HG03060 (cell line): ENCODE results near the gene SORL1.
A peak's percentile ranks its signal among the peaks of the same experiment; 100 is the strongest.

Source experiments
- ATAC-seq: cut with Tn5 transposase; IDR thresholded peaks from one replicate; pipeline ENCODE4 v1.9.1; 2021; ENCODE audit warnings: low read depth, moderate number of reproducible peaks; ENCODE audit not compliant: unreplicated experiment

The SORL1 gene

DNA sequence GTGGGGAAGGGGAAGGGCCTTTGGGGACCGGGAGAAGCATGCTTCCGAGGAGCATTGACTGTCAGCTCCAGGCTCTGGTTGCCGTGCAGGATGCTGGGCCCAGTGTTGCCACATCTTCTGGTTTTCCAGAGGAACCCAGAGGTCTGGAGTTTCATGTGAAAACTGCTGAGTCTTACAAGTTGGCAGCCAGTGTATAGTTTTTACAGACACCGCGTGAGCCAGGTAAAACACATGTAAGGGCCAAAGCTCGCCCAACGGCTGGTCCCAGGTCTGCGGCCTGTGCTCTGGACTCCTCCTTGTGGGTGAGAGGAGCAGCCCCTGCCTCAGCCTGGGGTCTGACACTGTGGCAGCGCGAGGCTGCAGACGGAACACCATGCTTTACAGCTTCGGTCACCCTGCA, 19.1 kb downstream of the SORL1 start:
- ATAC-seq, result no peak

DNA sequence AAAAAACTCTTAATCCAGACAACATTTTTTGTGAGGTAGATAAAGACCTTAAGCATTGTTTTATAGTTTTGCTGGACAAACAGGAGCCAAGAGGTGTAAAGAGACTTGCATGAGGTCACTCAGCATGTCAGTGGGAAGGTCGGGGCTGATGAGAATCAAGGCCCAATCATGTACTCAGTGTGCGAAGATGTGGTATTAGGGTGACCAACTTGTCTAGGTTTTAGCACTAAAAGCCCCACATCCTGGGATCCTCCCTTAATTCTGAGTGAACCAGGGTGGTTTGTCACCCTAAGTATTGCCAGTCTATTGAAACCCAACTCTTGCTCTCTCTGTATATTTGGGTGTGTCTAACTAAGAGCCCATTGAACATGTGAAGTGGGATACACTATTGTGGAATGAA, 20.2 kb downstream of the SORL1 start:
- ATAC-seq, result no peak

DNA sequence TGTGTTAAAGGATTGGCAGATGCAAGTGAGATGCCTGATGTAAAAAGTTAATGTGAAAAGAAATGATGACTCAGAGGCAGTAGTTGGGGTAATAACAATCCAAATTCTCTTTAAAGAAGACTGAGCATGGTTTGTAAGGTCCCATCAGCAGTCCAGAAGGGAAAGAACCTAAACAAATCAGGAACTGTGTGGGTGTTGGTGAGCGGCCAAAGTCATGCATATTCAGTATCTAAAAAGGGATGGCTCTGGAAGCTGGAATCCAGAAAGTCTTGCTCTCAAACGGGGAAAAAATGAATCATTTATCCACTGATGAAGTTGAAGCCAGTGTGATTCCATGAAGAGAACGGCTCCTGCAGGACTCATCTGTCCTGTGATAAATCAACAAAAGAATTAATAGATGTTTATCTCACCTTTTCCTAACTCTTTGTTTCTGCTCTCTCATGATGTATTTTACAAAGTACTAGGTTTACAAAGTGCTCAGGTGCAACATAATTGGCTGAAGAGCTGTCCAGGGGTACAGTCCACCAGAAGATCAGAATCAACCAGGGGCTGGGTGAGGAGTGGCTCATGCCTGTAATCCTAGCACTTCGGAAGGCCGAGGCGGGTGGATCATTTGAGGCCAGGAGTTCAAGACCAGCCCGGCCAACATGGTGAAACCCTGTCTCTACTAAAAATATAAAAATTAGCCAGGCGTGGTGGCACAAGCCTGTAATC, 21.1 kb downstream of the SORL1 start:
- ATAC-seq, result no peak

DNA sequence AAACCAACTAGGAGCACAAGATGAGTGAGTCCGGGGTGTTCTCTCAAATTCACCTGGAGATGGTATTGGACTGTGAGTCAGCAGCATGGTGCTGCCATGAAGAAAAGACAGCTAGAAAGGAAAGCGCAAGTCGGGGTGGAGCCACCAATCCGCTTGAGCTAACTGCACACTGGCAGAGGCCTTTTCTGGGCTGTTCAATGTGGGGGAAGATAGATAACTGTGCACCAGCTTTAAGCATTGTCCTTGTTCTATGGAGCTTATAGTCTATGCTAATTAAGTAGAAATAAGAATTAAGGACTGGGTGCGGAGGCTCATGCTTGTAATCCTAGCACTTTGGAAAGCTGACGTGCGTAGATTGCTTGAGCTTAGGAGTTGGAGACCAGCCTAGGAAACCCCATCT, 22.6 kb downstream of the SORL1 start:
- no peak for ATAC-seq

DNA sequence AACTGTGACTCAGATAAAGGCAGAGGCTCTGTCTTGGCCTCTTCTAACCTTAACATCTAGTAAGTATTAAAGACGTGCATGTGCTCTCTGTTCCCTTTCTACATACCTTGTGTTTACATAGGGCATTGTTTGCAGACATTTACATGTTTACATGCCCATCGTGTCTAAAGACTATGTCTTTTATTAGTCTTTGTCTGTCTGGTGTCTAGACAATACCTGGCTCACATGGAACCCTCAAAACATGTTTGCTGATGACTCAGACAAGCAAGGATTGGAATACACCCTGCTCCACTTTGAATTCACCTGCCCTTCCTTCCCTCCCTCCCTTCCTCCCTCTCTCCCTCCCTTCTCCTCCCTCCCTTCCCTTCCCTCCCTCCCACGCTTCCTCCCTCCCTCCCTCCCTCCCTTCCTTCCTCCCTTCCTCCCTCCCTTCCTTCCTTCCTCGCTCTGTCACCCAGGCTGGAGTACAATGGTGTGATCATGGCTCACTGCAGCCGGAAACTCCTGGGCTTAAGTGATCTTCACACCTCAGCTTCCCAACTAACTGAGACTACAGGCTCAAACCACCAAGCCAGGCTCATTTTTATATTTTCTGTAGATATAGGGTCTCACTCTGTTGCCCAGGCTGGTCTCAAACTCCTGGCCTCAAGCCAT, 24.4 kb downstream of the SORL1 start:
- no peak for ATAC-seq

DNA sequence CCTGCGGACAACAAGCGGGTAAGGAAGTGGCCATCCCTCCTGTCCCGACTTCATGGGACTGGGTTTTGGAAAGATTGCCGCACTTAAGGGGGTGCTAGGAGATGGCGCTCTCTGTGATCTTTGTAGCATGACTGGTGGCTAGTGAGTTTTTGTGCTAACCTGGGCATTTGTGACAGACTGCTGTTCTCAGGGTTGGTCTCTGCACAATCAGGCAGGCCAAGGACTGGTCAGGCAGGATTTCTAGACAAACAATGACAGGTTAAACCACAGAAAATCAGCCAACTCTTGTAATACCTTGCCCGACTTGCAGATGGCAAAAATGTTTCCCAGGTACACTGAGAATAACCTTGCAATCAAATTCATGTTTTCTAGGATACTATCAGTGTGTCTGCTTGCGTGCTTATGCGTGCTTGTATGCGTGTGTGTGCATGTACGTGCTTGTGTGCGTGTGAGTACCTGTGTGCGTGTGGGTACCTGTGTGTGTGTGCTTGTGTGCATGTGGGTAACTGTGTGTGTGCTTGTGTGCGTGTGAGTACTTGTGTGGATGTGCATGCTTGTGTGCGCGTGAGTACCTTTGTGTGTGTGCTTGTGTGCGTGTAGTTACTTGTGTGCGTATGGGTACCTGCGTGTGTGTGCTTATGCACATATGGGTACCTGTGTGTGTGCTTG, 26.2 kb downstream of the SORL1 start:
- ATAC-seq, result no peak

DNA sequence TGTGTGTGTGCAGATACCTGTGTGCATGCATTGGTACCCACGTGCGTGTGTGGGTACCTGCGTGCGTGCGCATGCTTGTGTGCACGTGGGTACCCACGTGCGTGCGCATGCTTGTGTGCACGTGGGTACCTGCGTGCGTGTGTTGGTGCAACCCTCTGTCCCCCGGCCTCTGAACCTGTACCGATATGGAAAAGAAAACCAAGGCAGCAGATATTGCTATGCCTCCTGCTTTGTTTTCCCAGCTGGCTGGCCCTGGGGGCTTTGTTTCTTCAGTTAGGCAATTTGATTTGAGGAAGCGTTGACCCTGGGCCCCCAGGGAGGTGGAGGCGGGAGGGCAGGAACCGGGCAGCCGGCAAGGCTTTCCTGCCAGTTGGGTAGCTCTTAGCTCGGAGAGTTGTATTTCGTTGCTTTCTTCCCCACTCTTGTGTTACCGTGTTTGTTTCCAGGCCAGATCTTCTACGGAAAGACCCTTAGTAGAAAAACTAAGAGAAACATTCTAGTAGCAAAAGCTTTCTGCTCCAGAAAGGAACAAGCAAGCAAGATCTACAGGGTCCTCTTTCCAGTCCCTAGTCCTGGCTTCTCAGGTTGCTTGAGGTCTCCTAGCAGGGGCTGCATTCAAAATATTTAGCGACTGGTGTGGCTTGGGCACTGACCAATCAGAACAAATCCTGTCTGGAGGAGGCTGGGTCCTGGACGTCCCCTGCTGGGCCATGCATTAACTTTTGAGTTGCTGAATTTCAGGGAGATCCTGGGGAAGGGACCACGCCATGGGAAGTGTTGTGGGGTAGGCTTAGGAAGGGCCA, 27.0 kb downstream of the SORL1 start:
- ATAC-seq, result no peak

DNA sequence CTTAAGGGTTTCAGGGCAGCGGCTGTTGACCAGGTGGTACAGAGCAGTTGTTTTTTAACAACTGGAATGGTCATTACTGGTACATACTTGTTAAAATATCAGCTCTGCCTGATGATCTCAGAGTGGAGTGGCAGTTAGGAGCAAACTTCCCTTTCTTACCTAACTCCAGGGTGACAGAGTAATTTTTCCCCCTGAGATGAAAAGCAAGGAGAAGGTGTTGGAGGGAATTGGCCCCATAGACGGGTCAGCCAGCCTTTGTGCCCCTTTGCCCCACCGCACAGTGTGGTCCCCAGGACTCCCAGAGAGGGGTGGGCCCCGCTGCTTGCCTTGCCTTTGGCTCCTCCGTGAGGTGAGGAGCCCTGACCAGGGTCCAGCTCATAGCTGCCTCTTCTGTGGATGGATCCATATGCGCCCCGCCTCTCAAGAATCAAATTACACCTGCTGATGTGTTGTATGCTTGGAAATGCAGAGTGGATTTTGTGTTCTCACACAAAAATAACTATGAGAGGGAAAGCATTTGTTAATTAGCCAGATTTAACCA, 27.7 kb downstream of the SORL1 start:
- no peak for ATAC-seq

DNA sequence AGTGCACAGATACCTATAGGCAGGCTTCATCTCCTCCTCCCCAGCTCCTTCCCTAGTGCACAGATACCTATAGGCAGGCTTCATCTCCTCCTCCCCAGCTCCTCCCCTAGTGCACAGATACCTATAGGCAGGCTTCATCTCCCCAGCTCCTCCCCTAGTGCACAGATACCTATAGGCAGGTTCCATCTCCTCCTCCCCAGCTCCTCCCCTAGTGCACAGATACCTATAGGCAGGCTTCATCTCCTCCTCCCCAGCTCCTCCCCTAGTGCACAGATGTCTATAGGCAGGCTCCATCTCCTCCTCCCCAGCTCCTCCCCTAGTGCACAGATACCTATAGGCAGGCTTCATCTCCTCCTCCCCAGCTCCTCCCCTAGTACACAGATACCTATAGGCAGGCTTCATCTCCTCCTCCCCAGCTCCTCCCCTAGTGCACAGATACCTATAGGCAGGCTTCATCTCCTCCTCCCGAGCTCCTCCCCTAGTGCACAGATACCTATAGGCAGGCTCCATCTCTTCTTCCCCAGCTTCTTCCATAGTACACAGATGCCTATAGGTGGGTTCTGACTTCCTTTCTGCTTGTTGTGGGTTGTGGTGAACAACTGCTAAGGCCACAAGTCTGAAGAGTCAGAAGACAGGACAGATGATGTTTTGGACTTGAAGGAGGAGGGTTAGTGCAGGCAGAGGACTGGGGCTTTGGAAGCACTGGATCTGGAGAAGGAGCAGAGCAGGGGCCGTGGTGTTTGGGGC, 29.5 kb downstream of the SORL1 start:
- peak; percentile 26 for ATAC-seq

DNA sequence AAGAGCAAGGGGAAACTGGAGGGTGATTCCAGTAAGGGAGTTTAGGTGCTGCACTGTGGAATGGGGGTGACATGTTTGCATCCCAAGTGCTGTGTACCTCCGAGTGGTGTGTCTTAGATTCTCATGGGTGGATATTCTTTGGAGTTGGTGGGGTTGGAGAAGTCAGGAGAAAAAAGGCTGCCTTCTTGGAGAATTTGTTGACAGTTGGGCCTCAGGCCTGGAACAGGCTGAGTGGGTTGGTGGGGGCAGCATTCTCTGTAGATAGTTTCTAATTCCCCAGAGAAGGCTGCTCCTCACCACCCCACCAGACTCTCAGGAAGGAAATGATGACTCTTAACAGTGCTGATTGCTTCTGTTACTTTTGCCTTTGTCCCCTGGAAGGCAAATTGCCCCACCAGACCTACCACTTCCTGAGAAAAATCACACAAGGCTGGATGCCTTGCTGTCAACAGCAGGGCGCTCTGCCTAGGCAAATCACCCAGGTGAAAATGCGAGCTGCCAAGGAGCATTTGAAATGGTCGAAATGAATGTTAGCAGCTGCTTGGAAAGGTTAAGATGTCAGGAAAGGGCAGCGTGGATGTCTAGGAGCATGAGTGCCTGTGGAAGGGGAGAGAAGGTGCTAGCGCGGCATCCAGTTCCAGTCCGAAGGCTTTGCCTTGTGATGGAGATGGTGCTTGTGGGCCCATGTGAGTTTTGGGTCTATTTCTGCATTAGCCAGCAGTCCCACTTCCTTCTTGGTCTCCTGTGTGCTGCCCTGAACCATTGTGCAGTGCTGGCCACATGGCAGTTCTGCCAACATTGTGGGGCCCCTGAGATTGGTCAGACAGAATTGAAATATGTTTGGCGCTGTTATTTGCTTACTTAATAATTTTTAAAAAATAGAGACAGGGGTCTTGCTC, 30.4 kb downstream of the SORL1 start:
- ATAC-seq, result peak; percentile 81

DNA sequence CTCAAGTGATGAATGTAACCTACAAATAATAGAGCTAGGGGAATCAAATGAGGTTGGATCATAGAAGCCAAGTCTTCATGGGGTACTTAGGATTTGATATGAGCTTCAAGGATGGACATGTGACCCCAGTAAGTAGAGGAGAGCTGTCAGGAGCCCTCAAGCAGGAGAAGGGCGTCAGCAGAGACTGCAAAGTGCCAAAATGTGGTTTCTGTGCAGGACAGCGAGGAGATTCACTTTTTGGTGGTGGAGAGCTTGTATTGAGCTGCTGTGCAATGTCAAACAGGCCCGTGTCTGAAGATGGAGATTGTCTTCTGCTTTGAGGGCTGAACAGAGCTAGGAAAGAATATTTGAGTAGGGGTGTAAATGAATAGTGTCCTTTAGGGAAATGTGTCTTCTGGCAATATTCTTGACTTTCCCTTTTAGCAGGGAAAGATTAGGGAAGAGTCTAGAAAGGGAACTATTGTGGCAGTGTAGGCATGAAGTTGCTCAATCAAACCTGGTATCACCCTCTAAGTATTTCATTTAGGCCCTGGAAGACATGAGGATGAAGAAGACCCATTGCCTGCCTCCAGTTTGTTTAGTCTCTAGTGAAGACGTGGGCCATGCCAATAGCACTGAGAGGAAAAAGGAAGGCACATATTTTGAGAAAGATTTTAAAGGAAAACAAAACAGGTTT, 31.8 kb downstream of the SORL1 start:
- no peak for ATAC-seq

DNA sequence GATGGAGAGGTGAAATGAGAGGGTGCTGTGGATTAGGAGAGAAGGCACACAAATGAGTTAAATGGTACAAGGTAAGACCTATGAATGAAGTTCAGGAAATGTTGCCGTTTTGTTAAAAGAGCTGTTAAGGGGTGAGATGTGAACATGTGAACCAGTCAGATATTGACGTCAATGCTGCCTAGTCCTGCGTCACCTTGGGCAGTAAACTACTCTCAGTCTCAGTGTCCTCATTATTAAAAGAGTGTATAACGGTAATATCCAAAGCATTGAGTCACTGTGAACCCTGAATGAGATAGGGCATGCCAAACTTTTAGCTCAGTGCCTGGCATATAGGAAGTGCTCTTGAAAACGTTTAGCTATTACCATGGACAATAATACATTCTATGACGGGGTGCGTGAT, 33.1 kb downstream of the SORL1 start:
- ATAC-seq, result no peak

DNA sequence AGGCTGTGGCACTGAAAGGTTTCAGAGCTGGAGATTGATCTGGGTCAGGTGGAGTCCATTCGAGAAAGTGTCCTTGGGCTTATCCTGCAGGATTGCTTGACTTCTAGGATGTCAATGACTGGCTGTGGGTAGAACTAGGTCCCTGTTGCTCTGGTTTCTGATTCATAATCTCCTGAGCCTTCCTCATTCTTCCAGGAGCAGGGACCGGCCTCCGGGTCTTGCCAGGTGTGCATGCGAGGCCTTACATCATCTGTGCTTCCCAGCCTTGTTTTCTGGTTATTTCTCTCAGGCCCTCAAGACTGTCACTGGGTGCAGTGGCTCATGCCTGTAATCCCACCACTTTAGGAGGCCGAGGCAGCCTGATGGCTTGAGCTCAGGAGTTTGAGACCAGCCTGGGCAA, 33.9 kb downstream of the SORL1 start:
- ATAC-seq, result no peak

DNA sequence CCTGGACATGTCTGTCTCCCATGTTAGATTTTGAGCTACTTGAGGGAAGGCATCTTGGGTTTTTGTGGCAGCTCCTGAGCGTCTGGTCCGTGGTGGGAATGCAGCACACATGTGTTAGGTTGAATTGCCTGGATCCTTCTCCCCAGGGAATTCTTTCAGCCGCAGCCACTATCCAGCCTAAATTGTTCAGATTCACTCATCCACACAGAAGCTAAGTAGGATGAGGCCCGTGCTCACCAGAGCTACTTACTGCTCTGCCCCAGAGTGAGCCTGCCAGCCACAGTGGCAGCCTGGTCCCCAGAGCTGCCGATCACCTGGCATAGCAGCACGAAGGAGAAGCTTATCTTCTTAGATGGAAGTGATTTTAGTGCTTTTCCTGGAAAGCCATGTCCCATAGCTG, 35.1 kb downstream of the SORL1 start:
- ATAC-seq, result no peak

DNA sequence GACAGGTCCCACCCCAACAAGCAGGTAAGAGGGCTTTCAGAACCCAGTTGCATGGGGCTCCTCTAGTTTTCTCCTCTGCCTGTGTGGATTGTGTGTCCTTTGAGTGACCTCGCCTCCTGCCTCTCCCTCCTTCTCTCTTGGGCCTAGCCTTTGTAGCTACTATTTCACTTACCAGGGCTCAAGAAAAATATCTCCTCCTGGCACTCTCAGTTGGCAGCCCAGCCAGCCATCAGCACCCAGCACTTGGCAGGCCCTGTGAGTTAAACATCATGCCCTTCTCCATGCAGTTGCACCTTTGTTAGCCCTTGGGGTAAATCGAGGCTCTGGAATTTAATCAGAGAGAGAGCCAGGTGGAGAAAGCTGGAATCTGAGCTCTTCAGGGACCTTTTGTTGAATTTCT, 36.1 kb downstream of the SORL1 start:
- no peak for ATAC-seq

DNA sequence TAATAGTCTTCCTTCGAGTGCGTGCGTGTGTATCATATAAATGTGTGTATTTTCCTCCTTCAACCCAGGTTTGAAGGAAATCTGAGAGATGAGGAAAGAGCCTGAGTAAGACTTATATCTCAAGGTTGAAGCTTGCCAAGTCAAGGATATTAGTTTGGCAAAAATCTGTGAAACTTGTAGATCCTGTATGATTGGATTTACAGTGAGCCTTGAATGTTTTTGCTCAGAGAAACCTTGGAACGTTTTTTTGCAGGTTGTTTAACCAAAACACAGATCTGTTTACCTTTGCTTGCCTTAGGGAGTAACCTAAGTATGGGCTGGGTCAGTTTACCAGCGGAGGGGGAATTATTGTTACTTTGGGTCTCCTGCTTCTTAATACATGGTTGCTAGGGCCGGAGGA, 36.5 kb downstream of the SORL1 start:
- ATAC-seq, result no peak

DNA sequence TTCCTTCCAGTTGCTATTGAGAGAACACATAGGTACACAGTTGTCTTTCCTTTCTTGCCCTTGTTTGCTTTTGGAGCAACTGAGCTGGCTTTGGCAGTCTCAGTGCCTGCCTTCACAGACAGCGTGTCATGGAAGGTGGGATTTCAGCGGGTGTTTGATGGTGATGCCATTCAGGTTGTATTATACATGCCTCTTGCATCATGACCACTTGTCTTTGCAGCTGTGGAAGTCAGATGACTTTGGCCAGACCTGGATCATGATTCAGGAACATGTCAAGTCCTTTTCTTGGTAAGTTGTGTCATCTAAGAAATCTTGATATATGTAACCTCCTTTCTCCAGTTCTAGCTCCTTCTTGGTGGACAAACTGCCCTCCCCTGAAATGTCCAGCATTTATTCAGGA, 37.7 kb downstream of the SORL1 start:
- no peak for ATAC-seq

DNA sequence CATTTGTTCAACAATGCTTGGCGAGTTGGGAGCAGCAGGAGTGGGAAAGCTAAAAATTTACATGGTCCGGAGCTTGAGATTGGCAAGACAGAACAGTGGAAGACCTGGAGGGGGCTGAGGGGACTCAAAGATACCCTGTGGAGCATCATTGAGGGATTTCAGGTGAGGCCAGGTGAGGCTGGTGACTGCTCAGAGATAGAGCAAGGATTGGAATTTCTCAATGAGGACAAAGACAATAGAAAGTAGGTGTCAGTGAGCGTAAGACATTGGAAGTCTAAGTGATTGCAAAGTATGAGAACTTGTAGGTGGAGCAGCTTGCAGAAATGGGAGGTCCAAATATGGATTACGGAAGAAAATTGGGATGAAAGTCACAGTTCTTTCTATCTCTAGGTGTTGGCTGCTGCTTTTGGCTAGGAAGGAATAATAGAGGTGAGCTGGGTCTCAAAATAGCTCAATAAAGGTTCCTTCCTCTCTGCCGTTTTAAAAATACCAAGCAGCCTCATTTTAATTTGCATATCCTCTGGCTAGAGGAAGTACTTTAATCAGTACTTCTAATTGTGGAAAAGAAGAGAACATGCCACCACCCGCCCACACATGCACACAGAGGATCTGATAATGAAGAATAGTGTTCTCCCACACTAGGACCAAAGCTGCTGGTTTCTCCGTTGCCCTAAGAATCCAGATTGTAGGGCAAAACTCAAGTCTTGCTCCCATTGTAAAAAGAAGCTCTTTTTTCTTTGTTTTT, 42.4 kb downstream of the SORL1 start:
- peak; percentile 79 for ATAC-seq
